ENCODE data around the gene KIF19. TPM values are rescaled to one million over a fixed set of nuclear protein-coding genes. Genes with fewer than 3 reads are reported as not detected.

Gene KIF19
- total RNA-seq, 1 donor from 2014 or later, result 1.4 TPM

GRCh38 chr17:74361230-74362068, 35.4 kb downstream of the KIF19 start, which contains the start of gene BTBD17:
TSS of gene BTBD17 (minus strand) at chr17:74361868. CDS start at chr17:74361819, 49 bp downstream.
- DNase-seq (ENCODE audit: low spot score), result no peak

GRCh38 chr17:74362069-74362405, 36.0 kb downstream of the KIF19 start:
- DNase-seq (ENCODE audit: low spot score), result no peak

- DNase-seq (ENCODE audit: low spot score), result no peak
These were observed 36.9 kb downstream of the KIF19 start for GRCh38 chr17:74362810-74363498.

GRCh38 chr17:74367206-74367605, 41.2 kb downstream of the KIF19 start, which contains the start of gene GPR142:
TSS of gene GPR142 (plus strand) at chr17:74367506. CDS start at chr17:74369541, 2,035 bp downstream.
- DNase-seq (ENCODE audit: low spot score), result no peak

- DNase-seq (ENCODE audit: low spot score), result peak; percentile 65
These were observed 42.5 kb downstream of the KIF19 start for GRCh38 chr17:74368341-74369081.

GRCh38 chr17:74369221-74369620, 43.2 kb downstream of the KIF19 start:
- DNase-seq (ENCODE audit: low spot score), result no peak

GRCh38 chr17:74369665-74370490, 43.9 kb downstream of the KIF19 start:
- DNase-seq (ENCODE audit: low spot score), result no peak

GRCh38 chr17:74371653-74372147, 45.7 kb downstream of the KIF19 start:
- no peak for DNase-seq (ENCODE audit: low spot score)

GRCh38 chr17:74372426-74372825, 46.4 kb downstream of the KIF19 start:
- DNase-seq (ENCODE audit: low spot score), result no peak

- no peak for DNase-seq (ENCODE audit: low spot score)
These were observed 48.0 kb downstream of the KIF19 start for GRCh38 chr17:74373838-74374606.

GRCh38 chr17:74374858-74375257, 48.8 kb downstream of the KIF19 start:
- DNase-seq (ENCODE audit: low spot score), result no peak

GRCh38 chr17:74379495-74380085, 53.6 kb downstream of the KIF19 start:
- peak; percentile 93 for DNase-seq (ENCODE audit: low spot score)

- DNase-seq (ENCODE audit: low spot score), result peak; percentile 69
These were observed 54.3 kb downstream of the KIF19 start for GRCh38 chr17:74380086-74380958.

- DNase-seq (ENCODE audit: low spot score), result no peak
These were observed 55.2 kb downstream of the KIF19 start for GRCh38 chr17:74380959-74381808.

- peak; percentile 79 for DNase-seq (ENCODE audit: low spot score)
These were observed 57.1 kb downstream of the KIF19 start for GRCh38 chr17:74383141-74383540.

GRCh38 chr17:74385201-74385600, 59.2 kb downstream of the KIF19 start:
- no peak for DNase-seq (ENCODE audit: low spot score)

GRCh38 chr17:74386386-74386785, 60.4 kb downstream of the KIF19 start:
- peak; percentile 87 for DNase-seq (ENCODE audit: low spot score)

Data from umbilical cord (tissue), 2 donors.